HCT116 (cell line): ENCODE results near the gene RHPN2. TPM values are rescaled to one million over a fixed set of nuclear protein-coding genes. Genes with fewer than 3 reads are reported as not detected.

Experiments
- ATAC-seq: fragments of 200-7000 bp; cut with Tn5 transposase; 2 replicates; pipeline ENCODE4 v1.9.1; 2020; ENCODE audit warnings: mild to moderate bottlenecking, moderate library complexity
- BruUV-seq: library from RNA; stranded (reverse); fragments of 400-500 nt; replicated peaks from 2 replicates; lab custom pipeline; 2021; lab: Mats Ljungman, UMichigan
- CTCF ChIA-PET: fragments of 300-600 bp; sonication (Branson Sonifier 250); formaldehyde crosslinking; loops from one replicate; lab custom pipeline; 2021; ENCODE audit warnings: antibody characterized with exemption; lab: Charles Lee
- POLR2A ChIA-PET: fragments of 300-600, 350-600 bp; sonication (Branson Sonifier 250); formaldehyde crosslinking; loops from one replicate; lab custom pipeline; 2021; ENCODE audit warnings: antibody characterized with exemption; lab: Charles Lee
- RAD21 ChIA-PET, 2 experiments: fragments of 300-600 bp; sonication (Branson Sonifier 250); formaldehyde crosslinking; loops; one replicate each; lab custom pipeline; 2023; ENCODE audit warnings: low total read pairs in 2 of 2; ENCODE audit not compliant: uncharacterized antibody in 2 of 2, unreplicated experiment in 2 of 2, low non-redundant PET in 1 of 2; lab: Charles Lee
- DNase-seq: peaks from one replicate; pipeline ENCODE4 v3.0.0-alpha.2; 2010; ENCODE audit warnings: low read depth, low spot score
- H2AFZ ChIP-seq: fragments of 200-600 bp; shearing (Covaris generic), sonication (generic); 2 replicates; pipeline ENCODE4 v1.6.1; 2017; ENCODE audit warnings: low read depth, mixed run types, mixed read lengths, antibody characterized with exemption, low read length; ENCODE audit not compliant: poor library complexity, severe bottlenecking
- H3K27ac ChIP-seq: 2 replicates; pipeline ENCODE4 v1.5.1; 2012; ENCODE audit warnings: low read depth, low read length
- H3K27me3 ChIP-seq: fragments of 200-600 bp; sonication (generic); 2 replicates; pipeline ENCODE4 v1.6.1; 2016; ENCODE audit warnings: mixed run types, low read length, mixed read lengths; ENCODE audit not compliant: insufficient read depth
- H3K36me3 ChIP-seq, 2 experiments: fragments of 200-500 bp in 1 of 2; fragments of 200-600 bp in 1 of 2; sonication (Bioruptor generic) in 1 of 2; sonication (generic) in 1 of 2; 2 replicates each; pipeline versions ENCODE4 v1.5.1 to v1.6.1; 2014 to 2016; ENCODE audit warnings: low read length in 2 of 2, inconsistent platforms in 1 of 2, mixed read lengths in 1 of 2, mixed run types in 1 of 2; ENCODE audit not compliant: insufficient read depth in 2 of 2, control insufficient read depth in 1 of 2
- H3K4me1 ChIP-seq, 2 experiments: fragments of 200-600 bp in 1 of 2; sonication (generic) in 1 of 2; 2 replicates each; pipeline versions ENCODE4 v1.5.1 to v1.6.1; 2012 to 2017; ENCODE audit warnings: low read length in 2 of 2, inconsistent platforms in 1 of 2, mild to moderate bottlenecking in 1 of 2, mixed read lengths in 1 of 2, mixed run types in 1 of 2, moderate library complexity in 1 of 2; ENCODE audit not compliant: insufficient read depth in 2 of 2, control insufficient read depth in 1 of 2
- H3K4me2 ChIP-seq: fragments of 200-600 bp; sonication (generic); 2 replicates; pipeline ENCODE4 v1.6.1; 2017; ENCODE audit warnings: mixed run types, low read length, mixed read lengths
- H3K4me3 ChIP-seq, 2 experiments: fragments of 200-600 bp in 1 of 2; sonication (generic) in 1 of 2; replicated peaks in 1 of 2; 2 replicates each; pipeline ENCODE4 v1.5.1; 2011 to 2016; ENCODE audit warnings: low read length in 2 of 2, control low read depth in 1 of 2, low read depth in 1 of 2, mild to moderate bottlenecking in 1 of 2, mixed read lengths in 1 of 2, mixed run types in 1 of 2
- H3K79me2 ChIP-seq: fragments of 200-600 bp; sonication (generic); 2 replicates; pipeline ENCODE4 v1.6.1; 2017; ENCODE audit warnings: mild to moderate bottlenecking, mixed run types, low read length, moderate library complexity, mixed read lengths; ENCODE audit not compliant: insufficient read depth
- H3K9ac ChIP-seq: fragments of 200-600 bp; sonication (generic); 2 replicates; pipeline ENCODE4 v1.6.1; 2016; ENCODE audit warnings: low read length, mixed read lengths
- H3K9me2 ChIP-seq: fragments of 200-600 bp; sonication (generic), shearing (Covaris generic); 2 replicates; pipeline ENCODE4 v1.6.1; 2017; ENCODE audit warnings: mixed run types, mild to moderate bottlenecking, moderate library complexity; ENCODE audit not compliant: insufficient read depth
- H3K9me3 ChIP-seq, 2 experiments: fragments of 200-500 bp in 1 of 2; fragments of 200-600 bp in 1 of 2; sonication (Bioruptor generic) in 1 of 2; sonication (generic) in 1 of 2; 2 replicates each; pipeline ENCODE4 v1.6.1; 2014 to 2017; ENCODE audit warnings: low read length in 2 of 2, mixed read lengths in 2 of 2, inconsistent platforms in 1 of 2, low read depth in 1 of 2, mild to moderate bottlenecking in 1 of 2, mixed run types in 1 of 2, moderate library complexity in 1 of 2; ENCODE audit not compliant: control insufficient read depth in 1 of 2, insufficient read depth in 1 of 2
- H4K20me1 ChIP-seq: fragments of 200-600 bp; sonication (generic), shearing (Covaris generic); 2 replicates; pipeline ENCODE4 v1.6.1; 2017; ENCODE audit warnings: mixed run types, mild to moderate bottlenecking, moderate library complexity; ENCODE audit not compliant: insufficient read depth
- EGR1 ChIP-seq: IDR thresholded peaks from 2 replicates; pipeline ENCODE4 v1.6.1; 2012; ENCODE audit warnings: low read depth
- EZH2phosphoT487 ChIP-seq: fragments of 200-600 bp; IDR thresholded peaks from 2 replicates; pipeline ENCODE4 v1.6.1; 2018; ENCODE audit warnings: antibody characterized with exemption, borderline replicate concordance
- FOSL1 ChIP-seq: IDR thresholded peaks from 2 replicates; pipeline ENCODE4 v1.6.1; 2012; ENCODE audit warnings: low read depth
- RAD21 ChIP-seq: IDR thresholded peaks from 2 replicates; pipeline ENCODE4 v1.6.1; 2012; ENCODE audit warnings: low read depth, mild to moderate bottlenecking
- ZNF274 ChIP-seq: fragments of 200-500 bp; sonication (Bioruptor generic); IDR thresholded peaks from 2 replicates; pipeline ENCODE4 v1.6.1; 2014; ENCODE audit warnings: mild to moderate bottlenecking, low read depth, low read length, inconsistent platforms
- intact Hi-C: fragments of 100-400 bp; cut with micrococcal nuclease; formaldehyde crosslinking; loops from 2 replicates; pipeline ENCODE4 v1.10.0; 2022
- total RNA-seq: library from RNA; stranded (reverse); gene quantifications from one replicate; pipeline ENCODE4 v1.2.1, GENCODE V29; 2021; ENCODE audit not compliant: unreplicated experiment

The RHPN2 gene
- total RNA-seq, 1 experiment from 2014 or later = 33.3 TPM

DNA sequence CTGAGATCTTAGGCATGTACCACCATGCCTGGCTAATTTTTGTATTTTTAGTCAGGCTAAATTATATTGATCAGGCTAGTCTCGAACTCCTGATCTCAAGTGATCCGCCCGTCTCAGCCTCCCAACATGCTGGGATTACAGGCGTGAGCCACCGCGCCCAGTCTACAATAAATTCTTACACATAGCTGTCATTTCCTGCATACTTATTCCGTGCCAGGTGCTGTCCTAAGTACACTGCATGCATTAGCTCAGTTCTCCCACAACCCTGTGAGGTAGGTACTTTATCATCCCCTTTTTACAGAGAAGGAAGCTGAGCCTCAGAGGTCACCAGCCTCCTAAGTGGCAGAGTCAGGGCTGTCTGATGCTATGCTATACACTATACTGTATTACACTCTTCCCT is 7.2 kb upstream of the RHPN2 start:
- H3K4me1 ChIP-seq = peaks cover 12 to 32% of the 10 kb centered on the region in 2 experiments
- no peak overlapping the region for H3K4me3 ChIP-seq

DNA sequence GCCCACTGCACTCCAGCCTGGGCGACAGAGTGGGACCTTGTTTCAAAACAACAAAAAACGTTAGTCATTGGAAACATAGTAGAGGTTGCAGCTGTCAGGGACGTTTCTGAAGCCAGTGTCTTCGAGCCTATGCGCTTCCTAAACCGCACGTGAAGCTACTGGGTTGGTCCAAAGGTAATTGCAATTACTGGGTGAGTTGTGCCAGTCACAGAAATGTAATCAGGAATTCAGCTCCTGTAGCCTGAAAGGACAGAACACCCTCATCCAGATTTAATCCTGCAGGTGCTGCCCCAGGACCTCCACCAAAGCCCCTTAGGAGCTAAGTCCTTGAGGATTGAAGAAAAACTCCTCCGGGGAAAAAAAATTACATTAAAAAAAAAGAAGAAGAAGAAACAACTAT is 2.4 kb upstream of the RHPN2 start:
- intact Hi-C loops = no loop called here
- Histone ChIP-seq H3K9me2 (no peaks in the 10 kb centered on the region), H3K9ac (no peak overlapping the region), H2AFZ (no peak overlapping the region), H3K4me3 (no peak overlapping the region), H3K36me3 (no peaks in the 10 kb centered on the region), H3K9me3 (no peaks in the 10 kb centered on the region), H4K20me1 (no peaks in the 10 kb centered on the region; the same call in 1 of the 2 replicates), H3K4me1 (peaks cover 30 to 54% of the 10 kb centered on the region in 2 experiments), H3K27ac (no peak overlapping the region), H3K27me3 (no peaks in the 10 kb centered on the region), H3K79me2 (peaks cover 23% of the 10 kb centered on the region), H3K4me2 (no peak overlapping the region)
- ChIA-PET CTCF (no interaction called here), POLR2A (interaction anchor here (0.6 to 1.2 kb wide), 2 partner anchors 11 to 18 kb away, joined by 3 to 4 read pairs; no protein-coding TSS in a partner anchor), RAD21 (no interaction called here)
- DNase-seq = no peak
- ATAC-seq = no peak
- no TSS peak for BruUV-seq
- TF ChIP-seq EZH2phosphoT487 (no peak), ZNF274 (no peak), RAD21 (no peak)

More for the DNA sequence above, 7.2 kb upstream of the RHPN2 start:
- H3K4me2 ChIP-seq = peak overlapping the region; percentile 34
- H3K27ac ChIP-seq = no peak overlapping the region
- RAD21 ChIA-PET = no interaction called here
- H3K79me2 ChIP-seq = no peaks in the 10 kb centered on the region
- no peak overlapping the region for H3K9ac ChIP-seq
- peak overlapping the region; percentile 46 for H2AFZ ChIP-seq
- H3K9me2 ChIP-seq = no peaks in the 10 kb centered on the region
- no peaks in the 10 kb centered on the region for H3K27me3 ChIP-seq
- no TSS peak for BruUV-seq
- no peak for TF ChIP-seq EGR1
- 0 out of 2 replicates have a peak, but pooled peaks have one; percentile 10 for TF ChIP-seq FOSL1
- intact Hi-C loops = no loop called here
- no peaks in the 10 kb centered on the region for H4K20me1 ChIP-seq
- H3K36me3 ChIP-seq = no peaks in the 10 kb centered on the region
- POLR2A ChIA-PET = no interaction called here
- CTCF ChIA-PET = no interaction called here
- peak; percentile 56; the same call in 1 of the 2 replicates for ATAC-seq
- H3K9me3 ChIP-seq = no peaks in the 10 kb centered on the region
- DNase-seq = no peak
